ENCODE results near the gene SZT2.
"Not testable (repeated sequence)": the region's sequence is repeated elsewhere in the genome, so short reads cannot be mapped to it uniquely, and the experiment has no call there.

GRCh38 chr1:43501806-43502205 lies 112.1 kb downstream of the SZT2 start:
- not testable (repeated sequence) for TF ChIP-seq SMC3 (IDR thresholded peaks at IDR 0.05; ENCODE audit: borderline replicate concordance, low read length); ZNF24 (IDR thresholded peaks at IDR 0.05)

All from GM12878 (cell line).